Myometrial cell (primary cell): ENCODE results near the gene HSD17B7. TPM values are rescaled to one million over a fixed set of nuclear protein-coding genes. Genes with fewer than 3 reads are reported as not detected.

Source experiments
- total RNA-seq: library from RNA; depleted of rRNA; stranded (reverse); fragments of >200 nt; gene quantifications from 2 replicates; pipeline ENCODE4 v1.2.3, GENCODE V29; 2015

Gene HSD17B7
- 45.8 and 54.6 TPM in 2 replicates for total RNA-seq

GRCh38 chr1:162790303-162790984 lies at the start of gene HSD17B7:
TSS of gene HSD17B7 (plus strand) at chr1:162790702. CDS start at chr1:162790801, 99 bp downstream.

DNA sequence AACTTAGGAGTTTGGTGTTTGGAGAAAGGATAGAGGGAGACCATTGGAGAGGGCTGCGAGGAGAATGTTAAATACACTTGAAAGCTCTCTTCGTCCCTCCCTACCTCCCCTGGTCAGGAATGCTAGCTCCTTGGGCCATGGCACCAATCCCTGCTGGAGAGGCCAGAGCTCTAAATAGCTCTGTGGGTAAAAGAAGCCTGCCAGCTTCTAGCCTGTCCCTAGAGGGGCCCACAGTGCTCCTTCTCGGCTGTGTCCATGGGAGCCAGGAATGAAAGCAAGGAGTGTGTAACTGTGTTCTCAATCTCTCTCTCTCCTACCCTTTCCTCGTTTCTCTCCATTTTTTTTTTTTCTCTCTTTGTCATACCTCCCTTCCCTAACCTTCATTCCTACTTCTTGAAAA lies 70.6 kb downstream of the HSD17B7 start, which contains the start of gene CCDC190:
Gene CCDC190, minus strand, starts transcription at position 75 of the 400 bp plus-strand sequence. CDS start 1,529 bp downstream, outside the sequence.

Other genes with a start within 250 kb of the HSD17B7 start
- 142 and 161 TPM in 2 replicates for gene UAP1, start 229.0 kb upstream of the HSD17B7 start, total RNA-seq
- gene DDR2, start 158.2 kb upstream of the HSD17B7 start, total RNA-seq: 109 and 122 TPM in 2 replicates
- gene CCDC190, start 70.5 kb downstream of the HSD17B7 start, total RNA-seq: 0.86 and 1.1 TPM in 2 replicates